Ovary (tissue), 9 donors: Measurements from ENCODE around the gene FKBP8. TPM values are rescaled to one million over a fixed set of nuclear protein-coding genes. Genes with fewer than 3 reads are reported as not detected.
"Not testable (repeated sequence)": the region's sequence is repeated elsewhere in the genome, so short reads cannot be mapped to it uniquely, and the experiment has no call there.

Experiments used
- DNase-seq, 5 donors: peaks; one replicate each; pipeline ENCODE4 v3.0.0-alpha.2; 2019 to 2020
- H3K27ac ChIP-seq, 2 donors: fragments of 200-600 bp; one replicate each; pipeline versions ENCODE4 v1.5.1 to v1.8.0; 2019 to 2022
- H3K27me3 ChIP-seq: fragments of 200-600 bp; one replicate; pipeline ENCODE4 v1.8.0; 2022
- H3K36me3 ChIP-seq: fragments of 200-600 bp; sonication (generic); one replicate; pipeline ENCODE4 v1.5.1; 2019
- H3K4me1 ChIP-seq: one replicate; pipeline ENCODE4 v1.8.1; 2013; ENCODE audit warnings: mild to moderate bottlenecking, moderate library complexity; ENCODE audit not compliant: insufficient read depth
- H3K4me3 ChIP-seq: fragments of 200-600 bp; sonication (generic); one replicate; pipeline ENCODE4 v1.5.1; 2017
- H3K9me3 ChIP-seq, 2 donors: fragments of 200-600 bp in 1 of 2; sonication (generic) in 1 of 2; one replicate each; pipeline versions ENCODE4 v1.5.1 to v1.8.1; 2013 to 2019; ENCODE audit warnings: mild to moderate bottlenecking in 1 of 2, moderate library complexity in 1 of 2
- EP300 ChIP-seq: sonication (generic); formaldehyde crosslinking; IDR thresholded peaks from one replicate; pipeline ENCODE4 v1.6.1; 2017; ENCODE audit warnings: antibody characterized with exemption
- POLR2A ChIP-seq: fragments of 450-650 bp; IDR thresholded peaks from one replicate; pipeline ENCODE4 v1.6.1; 2017; ENCODE audit warnings: antibody characterized with exemption, mild to moderate bottlenecking, moderate library complexity
- WGBS, 3 donors: extraction: QIAGEN DNeasy Blood & Tissue Kit in 1 of 3; methylation state at CpG; one replicate each; pipeline versions ENCODE4 v1.1.5 to v1.1.7; 2013 to 2017; 5-methylcytosine and 5-hydroxymethylcytosine counted together
- intact Hi-C, 4 donors: fragments of 100-400 bp; cut with DNase I; formaldehyde crosslinking; loops; one replicate each; pipeline versions ENCODE4 v1.11.0 to v1.15.1; 2022 to 2023
- polyA plus RNA-seq, 2 donors: library from polyadenylated mRNA; stranded (reverse); fragments of 200-250 nt in 1 of 2; fragments of 350-450 nt in 1 of 2; fragmentation: Illumina TruSeq in 1 of 2; extraction: RNeasy Lipid Tissue Mini Kit (QIAGEN cat#74804) in 1 of 2; gene quantifications; one replicate each; pipeline ENCODE4 v1.2.3, GENCODE V29; 2013 to 2014
- total RNA-seq, 7 donors: library from RNA; depleted of rRNA in 2 of 7; stranded (reverse); fragments of >200 nt in 2 of 7; fragmentation: NEBNext Ultra II Directional in 3 of 7; extraction: Animal tissue kit (Norgen Biotek cat#: 25700) in 3 of 7; gene quantifications; one replicate each; pipeline versions ENCODE4 v1.1.0 to v1.2.4, GENCODE V29; 2016 to 2023
- TF ChIP-seq, protein P1 (sequence below), 3 donors: fragments of 450-650 bp in 2 of 3; fragments of 200-600 bp in 1 of 3; IDR thresholded peaks; one replicate each; pipeline versions ENCODE4 v1.5.1 to v1.8.0; 2016 to 2022; ENCODE audit warnings: antibody characterized with exemption in 3 of 3, mild to moderate bottlenecking in 1 of 3
- donor health status: DM: no; HTN: no; CAD: no; lungs with moderate emphysema.
- donor health status: DM: no; HTN: no; CAD: no.
- donor health status: Bipolar disorder and iron deficiency.
- donor health status: DM: yes; HTN: yes; CAD: no.
- donor health status: DM: no; HTN: no; CAD: no.
- donor health status: DM: yes; HTN: yes; CAD: no.

FKBP8 gene
- total and polyA plus RNA-seq, 9 donors, result 14.1 to 354 (median 290) TPM

DNA sequence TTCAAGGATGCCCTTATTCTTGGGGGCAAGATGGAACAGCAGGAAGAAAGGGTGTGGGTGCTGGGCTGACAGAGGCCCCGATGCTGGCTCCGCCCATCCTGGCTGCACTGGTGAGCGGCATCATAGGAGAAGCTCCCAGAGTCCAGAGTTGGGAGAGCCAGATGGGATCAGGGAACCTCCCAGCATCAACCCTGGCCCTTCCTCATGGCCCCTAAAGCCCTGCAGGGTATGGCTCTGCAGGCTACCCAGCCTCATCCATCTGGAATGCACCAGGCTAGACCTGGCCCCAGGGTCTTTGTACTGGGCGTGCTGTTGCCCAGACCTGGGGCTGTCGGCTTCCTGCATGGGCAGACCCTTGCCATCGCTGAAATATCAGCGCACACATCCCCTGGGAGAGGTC, 13.6 kb downstream of the FKBP8 start:
- TF ChIP-seq, protein P1, sequence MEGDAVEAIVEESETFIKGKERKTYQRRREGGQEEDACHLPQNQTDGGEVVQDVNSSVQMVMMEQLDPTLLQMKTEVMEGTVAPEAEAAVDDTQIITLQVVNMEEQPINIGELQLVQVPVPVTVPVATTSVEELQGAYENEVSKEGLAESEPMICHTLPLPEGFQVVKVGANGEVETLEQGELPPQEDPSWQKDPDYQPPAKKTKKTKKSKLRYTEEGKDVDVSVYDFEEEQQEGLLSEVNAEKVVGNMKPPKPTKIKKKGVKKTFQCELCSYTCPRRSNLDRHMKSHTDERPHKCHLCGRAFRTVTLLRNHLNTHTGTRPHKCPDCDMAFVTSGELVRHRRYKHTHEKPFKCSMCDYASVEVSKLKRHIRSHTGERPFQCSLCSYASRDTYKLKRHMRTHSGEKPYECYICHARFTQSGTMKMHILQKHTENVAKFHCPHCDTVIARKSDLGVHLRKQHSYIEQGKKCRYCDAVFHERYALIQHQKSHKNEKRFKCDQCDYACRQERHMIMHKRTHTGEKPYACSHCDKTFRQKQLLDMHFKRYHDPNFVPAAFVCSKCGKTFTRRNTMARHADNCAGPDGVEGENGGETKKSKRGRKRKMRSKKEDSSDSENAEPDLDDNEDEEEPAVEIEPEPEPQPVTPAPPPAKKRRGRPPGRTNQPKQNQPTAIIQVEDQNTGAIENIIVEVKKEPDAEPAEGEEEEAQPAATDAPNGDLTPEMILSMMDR (IDR thresholded peaks at IDR 0.05), result no peak
- no peak for TF ChIP-seq POLR2A
- no peak for TF ChIP-seq EP300
- DNase-seq, result no peak
- Histone ChIP-seq H3K36me3 (no peaks in the 10 kb centered on the region), H3K27me3 (no peaks in the 10 kb centered on the region), H3K4me3 (no peak overlapping the region), H3K4me1 (no peaks in the 10 kb centered on the region), H3K27ac (no peak overlapping the region), H3K9me3 (no peaks in the 10 kb centered on the region)
- 54 to 74% (median 59%) methylated on average over 7 of the region's 7 CpGs for WGBS, 3 donors
- intact Hi-C loops, result no loop called here

GRCh38 chr19:18526316-18526715, 17.1 kb downstream of the FKBP8 start:
- Histone ChIP-seq H3K9me3 (no peaks in the 10 kb centered on the region), H3K4me3 (no peak overlapping the region), H3K36me3 (no peaks in the 10 kb centered on the region), H3K4me1 (no peaks in the 10 kb centered on the region), H3K27ac (no peak overlapping the region), H3K27me3 (no peaks in the 10 kb centered on the region)
- intact Hi-C loops, result no loop called here
- no peak for TF ChIP-seq EP300
- TF ChIP-seq, protein P1 (IDR thresholded peaks at IDR 0.05), result no peak
- no peak for DNase-seq
- 82 to 84% (median 82%) methylated on average over 9 of the region's 9 CpGs for whole genome bisulfite sequencing, 3 donors

- H3K4me3 ChIP-seq, result no peak overlapping the region
- no peak overlapping the region for H3K27ac ChIP-seq
- TF ChIP-seq, protein P1 (IDR thresholded peaks at IDR 0.05), result no peak
- TF ChIP-seq EP300 (no peak), POLR2A (no peak)
- H3K36me3 ChIP-seq, result no peaks in the 10 kb centered on the region
- no peaks in the 10 kb centered on the region for H3K9me3 ChIP-seq
- peaks cover 3% of the 10 kb centered on the region for H3K4me1 ChIP-seq
- WGBS, 3 donors, result 92 to 94% (median 92%) methylated on average over 9 of the region's 9 CpGs
- DNase-seq, result no peak
- H3K27me3 ChIP-seq, result no peaks in the 10 kb centered on the region
- intact Hi-C loops, result loop anchor here in 1 of 4 donors (5.0 kb wide), 1 partner anchor 57 kb away; no protein-coding TSS in a partner anchor
These were observed 19.5 kb downstream of the FKBP8 start for GRCh38 chr19:18523841-18524240.

GRCh38 chr19:18522862-18523440, 20.4 kb downstream of the FKBP8 start:
- not testable (repeated sequence) for H3K27me3 ChIP-seq, H3K9me3 ChIP-seq, H3K27ac ChIP-seq, H3K4me1 ChIP-seq, H3K4me3 ChIP-seq, H3K36me3 ChIP-seq
- intact Hi-C loops, result loop anchor here in 1 of 4 donors (5.0 kb wide), 1 partner anchor 56 kb away; no protein-coding TSS in a partner anchor
- 55 to 65% (median 63%) methylated on average over 19 of the region's 19 CpGs for WGBS, 3 donors
- peak in 3 of 5 donors; percentile 41 to 58 (median 55) for DNase-seq

- intact Hi-C loops, result loop anchor here in 1 of 4 donors (5.0 kb wide), 1 partner anchor 55 kb away; no protein-coding TSS in a partner anchor
- peak overlapping the region; percentile 85 to 98 for H3K27ac ChIP-seq
These were observed 21.1 kb downstream of the FKBP8 start for GRCh38 chr19:18522124-18522861.

More at GRCh38 chr19:18522124-18522861, 21.1 kb downstream of the FKBP8 start:
- TF ChIP-seq, protein P1 (IDR thresholded peaks at IDR 0.05), result peak in 2 of 3 donors; percentile 13 to 22
- TF ChIP-seq POLR2A, result peak; percentile 29
- TF ChIP-seq EP300, result no peak
- Histone ChIP-seq H3K4me3 (peak overlapping the region; percentile 94), H3K36me3 (no peaks in the 10 kb centered on the region), H3K27me3 (no peaks in the 10 kb centered on the region), H3K4me1 (peaks cover 6% of the 10 kb centered on the region), H3K9me3 (no peaks in the 10 kb centered on the region)
- DNase-seq, result peak; percentile 100
- 1% methylated on average over 48 to 51 of the region's 51 CpGs for WGBS, 3 donors
